Suprapubic skin (tissue), 4 donors: ENCODE results near the gene ASF1B. TPM values are rescaled to one million over a fixed set of nuclear protein-coding genes. Genes with fewer than 3 reads are reported as not detected.
A peak's percentile ranks its signal among the peaks of the same experiment; 100 is the strongest.

Experiments used
- DNase-seq, 2 donors: peaks; one replicate each; pipeline ENCODE4 v3.0.0-alpha.2; 2019; ENCODE audit warnings: low spot score in 2 of 2
- H3K27ac ChIP-seq: fragments of 200-600 bp; sonication (generic); one replicate; pipeline ENCODE4 v1.5.1; 2019
- H3K27me3 ChIP-seq: fragments of 200-600 bp; sonication (generic); one replicate; pipeline ENCODE4 v1.5.1; 2019
- H3K36me3 ChIP-seq: fragments of 200-600 bp; sonication (generic); one replicate; pipeline ENCODE4 v1.5.1; 2019
- H3K4me1 ChIP-seq: fragments of 200-600 bp; sonication (generic); one replicate; pipeline ENCODE4 v1.5.1; 2019
- H3K4me3 ChIP-seq: fragments of 200-600 bp; sonication (generic); one replicate; pipeline ENCODE4 v1.5.1; 2019; ENCODE audit warnings: mild to moderate bottlenecking
- H3K9me3 ChIP-seq: fragments of 200-600 bp; sonication (generic); one replicate; pipeline ENCODE4 v1.5.1; 2019
- CTCF ChIP-seq, 2 donors: fragments of 200-600 bp in 1 of 2; fragments of 450-650 bp in 1 of 2; sonication (generic) in 1 of 2; IDR thresholded peaks; one replicate each; pipeline ENCODE4 v1.5.1; 2016 to 2019; ENCODE audit warnings: antibody characterized with exemption in 2 of 2, mild to moderate bottlenecking in 1 of 2, moderate library complexity in 1 of 2
- EP300 ChIP-seq: sonication (generic); formaldehyde crosslinking; IDR thresholded peaks from one replicate; pipeline ENCODE4 v1.6.1; 2017; ENCODE audit warnings: antibody characterized with exemption
- POLR2A ChIP-seq, 2 donors: fragments of 450-650 bp; IDR thresholded peaks; one replicate each; pipeline ENCODE4 v1.6.1; 2017; ENCODE audit warnings: antibody characterized with exemption in 2 of 2, mild to moderate bottlenecking in 2 of 2, moderate library complexity in 2 of 2
- POLR2AphosphoS5 ChIP-seq, 3 donors: sonication (generic); formaldehyde crosslinking; IDR thresholded peaks; one replicate each; pipeline ENCODE4 v1.6.1; 2017; ENCODE audit warnings: antibody characterized with exemption in 3 of 3
- WGBS: methylation state at CpG from one replicate; pipeline ENCODE4 v1.1.5; 2018; 5-methylcytosine and 5-hydroxymethylcytosine counted together
- total RNA-seq, 4 donors: library from RNA; depleted of rRNA; stranded (reverse); fragments of >200 nt; gene quantifications; one replicate each; pipeline ENCODE4 v1.1.0, GENCODE V29; 2016

ASF1B gene
- total RNA-seq, 4 donors from 2014 or later = 3.4 to 8.8 (median 7.8) TPM

- Histone ChIP-seq H3K4me3 (no peak overlapping the region), H3K27ac (peak overlapping the region; percentile 98), H3K27me3 (no peaks in the 10 kb centered on the region), H3K9me3 (no peaks in the 10 kb centered on the region), H3K4me1 (peaks cover 40% of the 10 kb centered on the region), H3K36me3 (no peaks in the 10 kb centered on the region)
- TF ChIP-seq POLR2AphosphoS5 (IDR thresholded peaks at IDR 0.05) (no peak), CTCF (IDR thresholded peaks at IDR 0.05) (no peak), POLR2A (IDR thresholded peaks at IDR 0.05) (no peak), EP300 (no peak)
- 93% methylated on average over 7 of the region's 7 CpGs for WGBS
- DNase-seq = no peak
These were observed 16.5 kb downstream of the ASF1B start for GRCh38 chr19:14119644-14120496.

GRCh38 chr19:14119146-14119545 lies 17.2 kb downstream of the ASF1B start:
- H3K9me3 ChIP-seq = no peaks in the 10 kb centered on the region
- no peak for DNase-seq
- 67% methylated on average over 3 of the region's 3 CpGs for WGBS
- H3K36me3 ChIP-seq = no peaks in the 10 kb centered on the region
- H3K4me1 ChIP-seq = peaks cover 47% of the 10 kb centered on the region
- peak overlapping the region; percentile 98 for H3K27ac ChIP-seq
- TF ChIP-seq POLR2A (IDR thresholded peaks at IDR 0.05) = no peak
- TF ChIP-seq EP300 = no peak
- TF ChIP-seq POLR2AphosphoS5 (IDR thresholded peaks at IDR 0.05) = no peak
- TF ChIP-seq CTCF (IDR thresholded peaks at IDR 0.05) = no peak
- H3K4me3 ChIP-seq = peak overlapping the region; percentile 89
- H3K27me3 ChIP-seq = no peaks in the 10 kb centered on the region

GRCh38 chr19:14118165-14119051 lies 18.0 kb downstream of the ASF1B start:
- DNase-seq = peak; percentile 93 to 95
- Histone ChIP-seq H3K36me3 (no peaks in the 10 kb centered on the region), H3K4me1 (peaks cover 54% of the 10 kb centered on the region), H3K9me3 (no peaks in the 10 kb centered on the region), H3K4me3 (peak overlapping the region; percentile 89), H3K27ac (peak overlapping the region; percentile 98), H3K27me3 (no peaks in the 10 kb centered on the region)
- TF ChIP-seq POLR2AphosphoS5 (IDR thresholded peaks at IDR 0.05) = peak in 2 of 3 donors; percentile 73 to 79
- TF ChIP-seq POLR2A (IDR thresholded peaks at IDR 0.05) = peak in 1 of 2 donors; percentile 51
- no peak for TF ChIP-seq EP300
- no peak for TF ChIP-seq CTCF (IDR thresholded peaks at IDR 0.05)
- WGBS = 4% methylated on average over 13 of the region's 61 CpGs

- Histone ChIP-seq H3K27me3 (no peaks in the 10 kb centered on the region), H3K4me1 (peaks cover 61% of the 10 kb centered on the region), H3K27ac (peak within 1 kb of the TSS; percentile 98), H3K9me3 (no peaks in the 10 kb centered on the region), H3K4me3 (peak within 1 kb of the TSS; percentile 89), H3K36me3 (no peaks in the 10 kb centered on the region)
- no CpG with 5 or more reads among the region's 67 CpGs for WGBS
- TF ChIP-seq CTCF (IDR thresholded peaks at IDR 0.05) (no peak), POLR2AphosphoS5 (IDR thresholded peaks at IDR 0.05) (peak; percentile 33 to 83 (median 41)), EP300 (no peak), POLR2A (IDR thresholded peaks at IDR 0.05) (no peak)
- peak; percentile 98 to 99 for DNase-seq
These were observed 18.7 kb downstream of the ASF1B start, which contains the start of gene PRKACA for GRCh38 chr19:14117668-14118164. Gene PRKACA (minus strand): TSS chr19:14117762. CDS start chr19:14117547, 215 bp downstream.
